Measurements from ENCODE around the gene MARF1.

The MARF1 gene

GRCh38 chr16:15602285-15603044 is 40.5 kb downstream of the MARF1 start:
- DNase-seq (ENCODE audit: low read depth in 2 of 2), result no peak

DNA sequence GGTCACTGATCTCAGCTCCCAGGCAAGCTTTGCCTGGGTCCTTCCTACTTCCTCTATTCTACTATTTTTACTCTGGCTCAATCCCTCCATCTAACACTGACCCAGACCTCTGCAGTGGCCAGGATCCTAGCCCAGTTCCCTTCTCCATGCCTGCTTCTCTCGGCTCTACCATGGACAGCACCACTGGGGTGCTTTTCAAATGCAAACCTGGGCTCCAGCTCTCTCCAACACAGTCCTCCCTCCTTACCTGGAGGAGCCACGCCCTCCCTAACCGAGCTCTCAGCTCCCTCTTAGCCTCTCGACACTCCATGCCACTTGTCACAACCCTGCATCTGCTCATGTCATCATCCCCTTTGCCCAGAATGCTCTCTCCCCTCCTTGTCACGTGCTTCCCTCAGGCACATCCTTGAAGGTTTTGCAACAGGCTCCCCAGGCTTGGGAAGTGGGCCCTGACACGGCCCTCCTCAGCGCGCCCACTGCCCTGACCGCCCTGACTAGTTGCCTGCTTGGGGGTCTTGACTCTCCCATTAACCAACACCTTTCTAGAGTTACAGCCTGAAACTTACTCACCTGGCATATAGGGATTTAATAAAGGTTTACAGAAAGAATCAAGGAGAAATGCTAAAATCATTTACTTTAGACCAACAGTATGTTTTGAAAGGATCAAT is 41.6 kb downstream of the MARF1 start:
- DNase-seq (ENCODE audit: low read depth in 2 of 2), result no peak

DNA sequence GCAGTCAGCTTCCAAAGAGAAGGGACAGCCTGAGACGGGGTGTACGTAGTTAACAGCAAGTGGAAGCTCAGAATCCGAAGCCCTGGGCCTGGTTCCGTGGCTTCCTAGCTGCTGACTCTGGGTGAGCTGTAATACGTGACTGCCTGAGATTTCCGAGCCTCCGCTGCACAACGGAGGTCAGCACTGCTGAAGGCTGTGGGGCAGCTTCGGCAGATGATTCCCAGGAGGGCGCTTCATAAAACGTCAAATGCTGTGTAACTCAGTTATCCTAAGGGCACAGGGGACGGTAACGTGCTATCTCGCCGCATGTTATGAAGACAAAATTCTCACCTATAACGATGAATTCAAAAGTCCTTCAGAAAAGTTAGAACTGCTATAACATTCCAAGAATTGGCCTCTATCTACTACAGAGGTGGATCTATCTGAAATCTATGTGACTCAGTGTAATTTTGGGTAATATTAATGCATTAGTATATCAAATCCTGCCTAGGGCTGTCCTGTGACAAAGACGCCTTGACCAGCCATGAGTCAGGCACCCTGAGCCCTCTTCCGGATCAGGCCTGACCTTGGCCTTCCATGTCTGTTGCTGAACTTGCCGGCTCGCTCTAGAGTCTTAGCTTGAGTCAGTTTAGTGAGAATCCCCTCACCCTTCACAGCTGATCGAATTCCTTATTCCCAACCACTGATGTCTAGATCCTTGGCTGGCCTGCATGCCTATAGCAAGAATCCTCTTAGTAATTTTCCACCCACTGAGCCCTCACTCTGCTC is 43.5 kb downstream of the MARF1 start:
- no peak for DNase-seq (ENCODE audit: low read depth in 2 of 2)

GRCh38 chr16:15598648-15599190 is 44.2 kb downstream of the MARF1 start:
- DNase-seq (ENCODE audit: low read depth in 2 of 2), result no peak

DNA sequence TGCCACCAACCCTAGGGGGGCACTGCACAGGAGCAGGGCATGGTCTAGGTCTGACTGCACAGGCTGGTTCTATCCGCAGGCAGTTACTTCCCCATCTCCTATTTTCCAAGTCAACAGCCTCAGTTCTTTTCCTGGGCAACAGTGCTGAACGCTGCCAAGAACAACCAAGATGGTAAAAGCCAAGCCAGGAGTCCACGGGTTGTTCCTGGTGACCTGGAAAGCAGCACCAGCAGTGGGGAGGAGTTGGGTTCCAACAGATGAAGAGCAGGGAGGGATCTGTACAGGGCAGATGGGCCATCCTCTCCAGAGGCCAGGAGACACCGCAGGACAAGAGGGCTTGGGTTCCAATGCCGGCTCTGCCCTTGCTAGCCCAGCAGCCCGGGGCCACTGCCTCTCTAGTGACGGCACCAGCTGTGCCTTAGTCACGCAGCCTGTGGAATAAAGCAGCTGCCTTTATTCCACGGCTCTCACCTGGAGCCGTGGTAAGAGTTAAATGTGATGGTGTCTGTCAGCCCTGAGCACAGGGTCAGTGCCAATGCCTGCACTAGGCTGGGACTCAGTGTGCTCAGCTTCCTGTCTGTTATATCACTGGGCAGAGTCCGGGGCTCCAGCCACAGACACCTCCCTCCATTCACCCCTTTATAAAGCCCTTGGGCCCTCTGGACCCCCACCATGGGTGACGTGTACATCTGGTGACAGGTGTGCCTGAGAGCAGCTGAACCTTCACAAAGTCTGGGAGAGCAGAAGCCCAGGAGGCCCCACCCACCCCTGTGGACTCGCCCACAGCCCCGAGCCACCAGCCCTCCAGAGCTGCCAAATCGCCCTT is 44.9 kb downstream of the MARF1 start:
- DNase-seq (ENCODE audit: low read depth in 2 of 2), result no peak

- no peak for DNase-seq (ENCODE audit: low read depth in 2 of 2)
Measured at GRCh38 chr16:15597135-15597534, 45.8 kb downstream of the MARF1 start.

GRCh38 chr16:15594711-15595320 is 48.1 kb downstream of the MARF1 start:
- no peak for DNase-seq (ENCODE audit: low read depth in 2 of 2)

GRCh38 chr16:15593235-15593634 is 49.7 kb downstream of the MARF1 start:
- no peak for DNase-seq (ENCODE audit: low read depth in 2 of 2)

DNA sequence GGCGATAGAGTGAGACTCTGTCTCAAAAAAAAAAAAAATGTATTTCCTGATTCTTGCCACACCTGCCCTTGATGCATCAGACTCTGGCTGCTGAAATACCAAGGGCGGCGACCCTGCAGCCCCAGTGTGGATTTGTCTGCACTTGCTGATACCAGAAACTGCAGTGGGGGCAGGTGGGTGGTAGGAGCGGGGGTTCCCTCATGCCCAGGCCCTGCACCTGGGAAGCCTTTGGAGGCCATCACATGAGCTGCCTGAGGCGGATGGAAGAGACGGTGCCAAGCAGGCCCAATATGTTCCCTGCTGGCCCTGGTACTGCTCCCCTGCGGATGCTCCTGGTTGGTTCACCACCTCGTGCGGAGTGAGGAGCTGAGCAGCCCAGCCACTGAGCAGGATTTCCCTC is 50.6 kb downstream of the MARF1 start:
- DNase-seq (ENCODE audit: low read depth in 2 of 2), result peak in 1 of 2 donors; percentile 15

- DNase-seq (ENCODE audit: low read depth in 2 of 2), result no peak
Measured at GRCh38 chr16:15587152-15587825, 55.7 kb downstream of the MARF1 start.

DNA sequence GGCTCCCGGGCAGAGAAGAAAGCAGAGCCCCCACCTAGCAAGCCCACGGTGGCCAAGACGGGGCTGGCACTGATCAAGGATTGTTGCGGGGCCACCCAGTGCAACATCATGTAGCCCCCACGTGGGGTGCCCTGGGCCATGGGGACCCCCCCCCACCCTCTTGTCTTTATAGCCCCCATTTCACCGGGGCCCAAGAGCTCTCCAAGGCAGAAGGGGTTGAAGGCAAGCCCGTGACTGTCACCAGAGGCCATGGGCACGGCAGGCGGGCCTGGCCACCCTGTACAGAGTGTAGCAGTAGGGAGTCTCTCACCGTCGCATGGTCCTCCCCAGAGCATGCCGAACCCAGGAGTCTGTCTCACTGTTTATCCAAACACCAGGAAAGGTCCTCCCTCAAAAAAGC is 56.2 kb downstream of the MARF1 start:
- no peak for DNase-seq (ENCODE audit: low read depth in 2 of 2)

GRCh38 chr16:15585956-15586355 is 57.0 kb downstream of the MARF1 start:
- DNase-seq (ENCODE audit: low read depth in 2 of 2), result no peak

DNA sequence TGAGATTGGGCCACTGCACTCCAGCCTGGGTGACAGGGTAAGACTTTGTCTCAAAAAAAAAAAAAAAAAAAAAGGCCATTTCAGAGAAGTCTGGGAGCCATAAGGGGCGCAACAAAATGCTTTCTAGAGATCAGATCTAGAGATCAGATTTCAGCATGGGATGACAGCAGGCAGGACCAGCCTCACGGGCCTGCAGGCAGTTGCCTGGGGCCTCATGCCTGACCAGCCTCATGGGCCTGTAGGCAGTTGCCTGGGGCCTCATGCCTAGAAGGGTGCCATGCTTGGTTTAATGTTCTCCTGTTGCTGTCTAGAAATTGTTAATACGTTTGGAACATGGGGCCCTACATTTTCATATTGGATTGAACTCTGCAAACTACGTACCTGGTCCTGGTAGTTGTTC is 59.4 kb downstream of the MARF1 start:
- DNase-seq (ENCODE audit: low read depth in 2 of 2), result no peak

DNA sequence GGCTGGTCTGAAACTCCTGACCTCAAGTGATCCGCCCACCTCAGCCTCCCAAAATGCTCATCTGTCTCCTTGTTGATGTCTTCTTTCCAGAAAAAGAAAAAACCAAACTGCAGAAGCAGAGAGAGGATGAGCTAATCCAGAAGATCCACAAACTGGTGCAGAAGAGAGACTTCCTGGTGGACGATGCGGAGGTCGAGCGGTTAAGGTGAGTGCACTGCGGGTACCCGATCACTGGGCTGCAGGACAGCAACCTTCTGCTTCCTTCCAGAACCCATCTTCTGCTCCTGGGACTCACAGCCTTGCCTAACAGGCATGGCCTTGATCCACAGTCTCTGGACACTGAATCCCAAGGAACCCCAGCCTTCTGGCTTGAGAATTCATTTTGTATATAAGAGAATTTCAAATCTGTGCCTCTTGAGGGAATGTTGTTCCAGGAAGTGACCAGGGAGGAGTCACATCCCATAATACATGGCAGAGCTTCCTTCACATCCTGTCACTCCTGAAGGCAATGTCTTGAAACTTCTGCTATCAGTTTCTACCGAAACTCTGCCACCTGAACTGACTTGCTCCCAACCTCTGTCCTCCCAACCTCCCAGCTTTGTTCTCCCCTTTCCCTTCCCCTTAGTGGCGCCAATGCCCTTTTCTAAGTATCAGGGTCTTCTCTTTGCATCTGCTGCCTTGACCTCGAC is 61.7 kb downstream of the MARF1 start:
- no peak for DNase-seq (ENCODE audit: low read depth in 2 of 2)

DNA sequence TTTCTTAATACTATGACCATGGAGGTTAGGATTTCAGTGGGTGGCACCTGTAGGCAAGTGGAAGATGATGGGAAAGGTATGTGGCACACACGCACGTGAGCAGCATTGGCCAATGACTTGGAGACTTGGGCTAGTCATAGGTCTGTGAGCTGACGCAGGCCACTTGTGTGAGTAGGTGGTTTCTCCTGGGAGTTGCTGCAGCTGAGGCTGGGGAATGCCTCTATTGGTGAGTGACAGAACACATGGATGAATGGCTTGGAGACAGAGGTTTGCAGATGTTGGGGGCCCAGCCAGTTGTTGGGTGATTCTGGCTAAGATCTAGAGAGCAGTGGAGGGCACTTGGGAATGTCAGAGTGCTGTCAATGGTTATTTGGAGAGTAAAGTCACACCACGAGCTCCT is 64.1 kb downstream of the MARF1 start:
- DNase-seq (ENCODE audit: low read depth in 2 of 2), result no peak

DNA sequence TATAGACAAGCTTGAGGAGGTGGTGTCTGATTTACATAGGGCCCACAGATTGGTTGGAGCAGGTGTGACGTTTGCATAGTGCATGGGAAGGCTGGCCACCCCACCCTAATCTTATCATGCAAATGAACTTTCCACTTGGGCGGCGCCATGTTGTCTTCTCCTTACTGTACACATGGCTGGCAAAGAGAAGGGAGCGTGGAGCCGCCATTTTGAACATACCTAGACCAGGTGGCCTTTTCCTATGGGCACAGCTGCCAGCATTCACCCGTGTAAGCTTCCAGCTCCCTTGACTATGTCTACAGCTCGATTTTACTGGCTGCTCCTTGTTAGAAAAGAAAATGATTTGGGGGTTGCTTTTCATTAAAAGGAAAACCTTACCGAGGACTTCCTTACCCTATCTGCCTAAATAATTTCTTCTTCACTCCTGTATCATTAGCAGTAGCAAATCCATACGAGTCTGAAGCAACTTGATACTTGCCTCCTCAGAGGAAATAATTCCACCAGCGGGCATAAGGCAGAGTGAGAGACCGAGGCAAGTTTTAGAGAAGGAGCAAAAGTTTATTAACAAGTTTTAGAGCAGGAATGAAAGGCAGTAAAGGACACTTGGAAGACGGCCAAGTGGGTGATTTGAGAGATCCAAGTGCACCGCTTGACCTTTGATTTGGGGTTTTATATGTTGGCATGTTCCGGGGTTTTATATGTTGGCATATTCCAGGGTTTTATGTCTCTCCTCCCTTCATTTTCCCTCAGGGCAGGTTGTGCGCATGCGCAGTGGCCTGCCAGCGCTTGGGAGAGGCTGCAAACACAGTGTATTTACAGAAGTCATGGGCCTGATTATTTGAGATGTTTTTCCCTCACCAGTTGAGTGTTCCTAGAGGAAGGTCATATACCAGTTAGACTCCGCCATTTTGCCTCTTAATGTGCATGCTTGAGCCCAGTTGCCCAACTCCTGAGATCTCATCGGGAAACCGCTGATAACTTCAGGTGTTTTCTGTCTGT is 65.7 kb downstream of the MARF1 start:
- DNase-seq (ENCODE audit: low read depth in 2 of 2), result no peak

GRCh38 chr16:15575293-15576049 is 67.5 kb downstream of the MARF1 start:
- no peak for DNase-seq (ENCODE audit: low read depth in 2 of 2)

GRCh38 chr16:15574614-15574948 is 68.4 kb downstream of the MARF1 start:
- no peak for DNase-seq (ENCODE audit: low read depth in 2 of 2)

All from stimulated activated CD8-positive, alpha-beta memory T cell treated with anti-CD3 and anti-CD28 coated beads, Interleukin-7, amount 100 ng/mL, for 4 hours (primary cell).